Bladder microvascular endothelial cell (primary cell): ENCODE results near the gene NAPG. TPM values are rescaled to one million over a fixed set of nuclear protein-coding genes. Genes with fewer than 3 reads are reported as not detected.

ENCODE experiments used
- total RNA-seq: library from RNA; depleted of rRNA; stranded (reverse); fragments of >200 nt; gene quantifications from 2 replicates; pipeline ENCODE4 v1.2.3, GENCODE V29; 2014

Gene NAPG
- 25.7 and 40.8 TPM in 2 replicates for total RNA-seq

GRCh38 chr18:10525697-10526560, at the start of gene NAPG:
Gene NAPG (plus strand): TSS chr18:10526027. CDS start chr18:10526103, 76 bp downstream.

Other genes starting within 250 kb of the NAPG start
- gene APCDD1, start 71.4 kb upstream of the NAPG start, total RNA-seq = not detected in 2 replicates